Esophagus (tissue), 2 donors: Measurements from ENCODE around the gene MYLK2. TPM values are rescaled to one million over a fixed set of nuclear protein-coding genes. Genes with fewer than 3 reads are reported as not detected.

ENCODE experiments used
- H3K27ac ChIP-seq, 2 donors: one replicate each; pipeline ENCODE4 v1.5.1; 2013; ENCODE audit warnings: low read depth in 2 of 2, mild to moderate bottlenecking in 2 of 2, inconsistent platforms in 1 of 2, low read length in 1 of 2, moderate library complexity in 1 of 2
- H3K27me3 ChIP-seq, 2 donors: one replicate each; pipeline ENCODE4 v1.6.1; 2013; ENCODE audit warnings: low read length in 2 of 2, control low read depth in 1 of 2, mild to moderate bottlenecking in 1 of 2; ENCODE audit not compliant: insufficient read depth in 2 of 2, control insufficient read depth in 1 of 2
- H3K36me3 ChIP-seq, 2 donors: one replicate each; pipeline ENCODE4 v1.6.1; 2013; ENCODE audit warnings: low read length in 1 of 2; ENCODE audit not compliant: control insufficient read depth in 2 of 2, insufficient read depth in 2 of 2
- H3K4me1 ChIP-seq, 2 donors: one replicate each; pipeline ENCODE4 v1.6.1; 2013; ENCODE audit warnings: low read length in 1 of 2; ENCODE audit not compliant: control insufficient read depth in 2 of 2, insufficient read depth in 2 of 2
- H3K4me3 ChIP-seq, 2 donors: one replicate each; pipeline ENCODE4 v1.5.1; 2013; ENCODE audit warnings: low read length in 2 of 2, mild to moderate bottlenecking in 2 of 2, low read depth in 1 of 2, moderate library complexity in 1 of 2
- H3K9me3 ChIP-seq, 2 donors: one replicate each; pipeline ENCODE4 v1.6.1; 2013; ENCODE audit warnings: mild to moderate bottlenecking in 2 of 2, low read depth in 1 of 2, low read length in 1 of 2, moderate library complexity in 1 of 2; ENCODE audit not compliant: control insufficient read depth in 2 of 2, insufficient read depth in 1 of 2
- WGBS, 2 donors: extraction: QIAGEN DNeasy Blood & Tissue Kit; methylation state at CpG; one replicate each; pipeline ENCODE4 v1.1.7; 2013; 5-methylcytosine and 5-hydroxymethylcytosine counted together
- polyA plus RNA-seq, 2 donors: library from polyadenylated mRNA; stranded (reverse); fragments of 200-250 nt; gene quantifications; one replicate each; pipeline ENCODE4 v1.2.3, GENCODE V29; 2013
- donor health status: healthy with polysubstance abuse.
- donor health status: Bipolar disorder and iron deficiency.

Gene MYLK2
- polyA plus RNA-seq, 2 donors = 0.08 to 0.11 TPM

DNA sequence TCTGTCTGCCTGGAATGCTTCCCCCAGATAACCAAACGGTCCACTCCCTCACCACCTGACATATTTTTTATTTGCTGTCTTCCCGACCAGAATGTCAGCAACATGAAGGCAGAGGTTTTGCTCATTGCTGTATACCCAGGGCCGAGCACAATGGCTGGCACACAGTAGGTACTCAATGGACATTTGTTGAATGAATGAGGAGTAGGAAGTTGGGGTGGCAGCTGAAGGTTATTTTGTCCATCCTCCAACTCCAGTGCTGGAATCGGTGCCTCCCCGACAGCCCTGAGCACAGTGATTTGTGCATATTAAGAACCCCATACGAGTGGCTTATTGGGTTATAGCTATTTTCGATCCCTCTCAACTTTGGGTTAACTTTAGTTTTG is 40.8 kb downstream of the MYLK2 start:
- Histone ChIP-seq H3K36me3 (no peaks in the 10 kb centered on the region), H3K27ac (no peak overlapping the region), H3K4me3 (no peak overlapping the region), H3K4me1 (peaks cover 11 to 12% of the 10 kb centered on the region in 2 donors), H3K9me3 (no peaks in the 10 kb centered on the region), H3K27me3 (peaks cover 0 to 2% of the 10 kb centered on the region in 2 donors)
- 51 to 57% methylated on average over 7 of the region's 7 CpGs for WGBS, 2 donors

DNA sequence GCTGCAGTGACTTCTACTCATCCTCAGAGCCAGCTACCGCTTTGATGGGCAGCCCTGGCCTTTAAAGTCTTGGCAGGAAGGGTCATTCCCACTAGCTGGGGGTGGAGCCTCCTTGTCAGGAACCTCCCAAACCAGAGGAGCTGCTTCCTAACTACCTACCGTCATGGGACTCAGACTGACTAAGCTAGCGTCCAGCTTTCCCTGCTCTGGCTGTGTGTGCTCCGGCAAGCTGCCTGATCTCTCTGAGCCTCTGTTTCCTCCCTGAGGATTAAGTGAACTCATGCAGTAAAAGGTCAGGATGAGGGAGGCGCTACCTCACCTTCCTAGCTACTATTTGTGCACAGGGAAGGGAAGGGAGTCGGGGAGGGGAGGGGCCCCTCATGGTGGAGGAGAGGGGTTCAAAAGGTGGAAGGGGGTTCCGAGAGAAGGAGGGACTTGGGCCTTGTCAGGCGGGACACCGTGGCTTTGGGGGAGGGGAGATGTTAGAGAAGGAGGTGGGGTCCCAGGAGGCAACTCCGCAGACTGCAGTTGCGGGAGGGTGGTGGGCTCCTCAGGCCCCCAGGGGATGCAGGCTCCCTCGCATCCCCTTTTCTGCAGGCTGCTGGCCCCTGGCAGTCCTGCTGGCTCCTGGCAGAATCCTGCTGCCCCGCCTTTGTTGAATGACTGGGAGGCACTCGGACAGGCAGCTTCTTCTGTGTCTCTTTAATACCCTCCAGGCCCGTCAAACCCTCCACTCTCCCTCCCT is 41.4 kb downstream of the MYLK2 start:
- Histone ChIP-seq H3K27ac (peak overlapping the region in 1 of 2 donors; percentile 43), H3K4me1 (peaks cover 11 to 12% of the 10 kb centered on the region in 2 donors), H3K36me3 (no peaks in the 10 kb centered on the region), H3K4me3 (peak overlapping the region; percentile 57 to 60), H3K27me3 (peaks cover 0 to 2% of the 10 kb centered on the region in 2 donors), H3K9me3 (no peaks in the 10 kb centered on the region)
- WGBS, 2 donors = 12 to 18% methylated on average over 15 of the region's 15 CpGs

DNA sequence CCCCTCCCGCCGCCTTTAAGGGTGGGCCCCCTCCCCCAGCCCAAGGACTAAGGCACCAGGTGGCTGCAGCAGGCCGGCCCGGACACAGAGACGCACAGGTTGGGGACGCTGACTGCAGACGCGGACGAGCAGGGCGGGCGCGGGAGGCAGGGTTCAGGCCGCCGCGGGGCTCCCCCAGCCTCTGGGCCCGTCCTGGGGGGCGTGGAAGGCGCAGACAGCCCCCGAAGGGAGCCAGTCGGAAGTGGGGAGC is 41.9 kb downstream of the MYLK2 start:
- WGBS, 2 donors = 1% methylated on average over 14 to 20 of the region's 20 CpGs
- H3K27me3 ChIP-seq = peaks cover 0 to 2% of the 10 kb centered on the region in 2 donors
- no peaks in the 10 kb centered on the region for H3K9me3 ChIP-seq
- H3K4me1 ChIP-seq = peaks cover 11 to 12% of the 10 kb centered on the region in 2 donors
- no peak overlapping the region for H3K27ac ChIP-seq
- no peaks in the 10 kb centered on the region for H3K36me3 ChIP-seq
- peak overlapping the region; percentile 57 to 60 for H3K4me3 ChIP-seq

DNA sequence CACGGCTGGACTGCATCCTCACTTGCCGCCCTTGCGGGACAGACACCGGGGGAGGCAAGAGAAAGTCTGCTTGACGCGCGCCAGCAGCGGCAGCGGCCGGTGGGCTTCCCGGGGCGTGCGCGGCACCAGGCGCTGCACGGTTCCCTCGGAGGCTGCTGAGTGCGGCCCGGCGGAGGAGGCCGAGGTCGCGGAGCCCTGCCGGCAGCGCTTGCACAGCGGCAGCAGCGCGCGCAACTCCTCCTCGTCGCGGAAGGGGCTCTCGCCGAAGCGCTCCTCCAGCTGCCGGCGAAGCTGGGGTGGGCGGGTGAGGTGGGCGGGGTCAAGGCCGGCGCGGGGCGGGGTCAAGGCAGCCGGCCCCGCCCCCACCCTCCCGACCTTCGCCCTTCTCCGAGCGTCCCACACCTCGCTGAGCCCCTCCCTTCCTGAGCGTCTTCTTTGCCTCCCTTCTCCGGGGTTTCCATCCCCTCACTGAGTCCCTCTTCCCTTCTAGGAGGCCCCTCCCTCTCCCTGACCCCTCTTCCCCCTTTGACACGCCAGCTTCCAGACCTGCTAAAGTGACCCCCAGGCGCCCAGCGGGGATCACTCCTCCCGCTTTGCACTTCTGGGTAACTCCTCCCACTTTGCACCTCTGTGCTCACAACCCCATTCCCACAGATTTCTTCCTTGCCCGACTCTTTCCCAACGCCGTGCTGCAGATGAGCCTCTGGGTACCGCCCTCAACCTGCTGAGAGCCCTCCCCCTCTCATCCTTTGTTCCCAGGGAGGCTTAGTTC is 42.4 kb downstream of the MYLK2 start:
- Histone ChIP-seq H3K4me1 (peaks cover 11 to 12% of the 10 kb centered on the region in 2 donors), H3K27ac (no peak overlapping the region), H3K4me3 (peak overlapping the region; percentile 57 to 60), H3K36me3 (no peaks in the 10 kb centered on the region), H3K27me3 (peaks cover 0 to 2% of the 10 kb centered on the region in 2 donors), H3K9me3 (no peaks in the 10 kb centered on the region)
- 6 to 9% methylated on average over 33 to 60 of the region's 60 CpGs for WGBS, 2 donors

DNA sequence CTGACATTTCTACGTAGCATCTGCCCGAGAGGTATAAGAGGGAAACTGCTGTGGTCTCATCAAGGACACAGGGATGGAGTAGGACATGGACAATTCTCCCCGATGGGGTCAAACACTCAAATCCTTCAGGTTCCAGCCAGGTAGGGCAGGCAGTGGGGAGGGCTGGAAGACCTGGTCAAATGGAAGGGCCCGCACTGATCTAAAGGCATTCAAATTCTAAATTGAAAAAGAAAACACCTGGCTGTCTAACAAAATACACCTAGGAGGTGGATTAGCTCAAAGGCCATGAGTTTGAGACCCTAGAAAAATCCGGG is 43.0 kb downstream of the MYLK2 start:
- Histone ChIP-seq H3K36me3 (no peaks in the 10 kb centered on the region), H3K27me3 (no peaks in the 10 kb centered on the region), H3K4me3 (no peak overlapping the region), H3K9me3 (no peaks in the 10 kb centered on the region), H3K4me1 (peaks cover 11 to 12% of the 10 kb centered on the region in 2 donors), H3K27ac (no peak overlapping the region)
- WGBS, 2 donors = 62 to 66% methylated on average over 5 of the region's 5 CpGs

DNA sequence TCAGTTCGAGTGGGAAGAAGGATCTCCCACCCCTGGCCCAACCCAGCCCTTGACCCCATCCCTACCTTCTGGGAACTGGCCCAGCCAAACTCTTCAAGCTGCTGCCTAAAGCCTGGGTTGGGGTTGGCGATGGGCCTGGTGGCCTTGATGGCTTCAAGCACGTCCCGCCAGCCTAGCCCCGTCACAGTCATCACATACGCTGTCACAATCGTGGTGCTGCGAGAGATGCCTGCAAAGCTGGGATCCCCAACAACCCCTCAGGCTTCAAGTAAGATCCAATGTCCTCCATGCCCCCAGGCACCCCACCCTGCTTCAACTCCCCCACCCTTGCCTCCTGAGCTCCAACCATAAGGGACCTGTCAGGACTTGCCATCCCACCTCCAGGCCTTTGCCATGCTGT is 43.4 kb downstream of the MYLK2 start:
- H3K36me3 ChIP-seq = no peaks in the 10 kb centered on the region
- no peaks in the 10 kb centered on the region for H3K9me3 ChIP-seq
- no peak overlapping the region for H3K4me3 ChIP-seq
- H3K4me1 ChIP-seq = peaks cover 11 to 12% of the 10 kb centered on the region in 2 donors
- WGBS, 2 donors = 88% methylated on average over 8 of the region's 8 CpGs
- H3K27me3 ChIP-seq = no peaks in the 10 kb centered on the region
- no peak overlapping the region for H3K27ac ChIP-seq

DNA sequence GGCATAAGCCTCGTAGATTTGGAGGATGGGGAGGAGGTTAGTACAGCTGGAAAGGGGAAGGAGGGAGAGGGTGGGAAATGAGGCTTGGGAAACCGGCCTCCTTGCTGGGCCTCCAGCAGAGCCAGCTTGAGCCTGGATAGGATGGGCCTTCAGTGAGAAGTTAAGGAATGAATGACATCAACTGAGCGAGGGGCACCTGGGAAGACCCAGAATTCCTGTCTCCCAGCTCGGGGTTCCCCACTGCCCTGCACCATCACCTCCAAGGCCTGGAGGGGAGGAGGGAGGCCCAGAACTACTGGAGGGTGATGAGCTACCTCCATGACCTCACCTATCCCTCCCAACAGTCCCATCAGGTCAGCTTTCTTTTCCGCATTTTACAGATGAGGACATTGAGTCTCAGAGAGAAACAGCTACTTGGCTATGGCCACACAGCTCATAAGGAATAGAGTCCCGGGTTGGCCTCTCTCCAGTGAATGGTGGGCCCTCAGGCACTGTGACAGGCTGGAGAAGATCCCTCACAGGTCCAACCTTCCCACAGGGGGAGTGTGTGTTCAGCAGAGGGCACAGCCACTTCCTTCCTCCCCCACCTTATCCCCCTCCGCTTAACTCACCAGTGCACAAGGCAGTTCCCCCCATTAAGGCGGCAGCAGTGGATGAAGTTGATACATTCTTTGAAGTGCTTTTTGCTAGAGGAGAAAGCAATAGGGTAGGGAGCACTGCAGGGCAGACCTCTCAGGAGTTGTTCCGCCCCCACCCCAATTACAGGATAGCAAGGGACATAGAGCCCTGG is 44.3 kb downstream of the MYLK2 start:
- Histone ChIP-seq H3K4me1 (peaks cover 11 to 12% of the 10 kb centered on the region in 2 donors), H3K27me3 (no peaks in the 10 kb centered on the region), H3K27ac (no peak overlapping the region), H3K9me3 (no peaks in the 10 kb centered on the region), H3K4me3 (no peak overlapping the region), H3K36me3 (no peaks in the 10 kb centered on the region)
- WGBS, 2 donors = 86 to 90% methylated on average over 9 of the region's 9 CpGs

DNA sequence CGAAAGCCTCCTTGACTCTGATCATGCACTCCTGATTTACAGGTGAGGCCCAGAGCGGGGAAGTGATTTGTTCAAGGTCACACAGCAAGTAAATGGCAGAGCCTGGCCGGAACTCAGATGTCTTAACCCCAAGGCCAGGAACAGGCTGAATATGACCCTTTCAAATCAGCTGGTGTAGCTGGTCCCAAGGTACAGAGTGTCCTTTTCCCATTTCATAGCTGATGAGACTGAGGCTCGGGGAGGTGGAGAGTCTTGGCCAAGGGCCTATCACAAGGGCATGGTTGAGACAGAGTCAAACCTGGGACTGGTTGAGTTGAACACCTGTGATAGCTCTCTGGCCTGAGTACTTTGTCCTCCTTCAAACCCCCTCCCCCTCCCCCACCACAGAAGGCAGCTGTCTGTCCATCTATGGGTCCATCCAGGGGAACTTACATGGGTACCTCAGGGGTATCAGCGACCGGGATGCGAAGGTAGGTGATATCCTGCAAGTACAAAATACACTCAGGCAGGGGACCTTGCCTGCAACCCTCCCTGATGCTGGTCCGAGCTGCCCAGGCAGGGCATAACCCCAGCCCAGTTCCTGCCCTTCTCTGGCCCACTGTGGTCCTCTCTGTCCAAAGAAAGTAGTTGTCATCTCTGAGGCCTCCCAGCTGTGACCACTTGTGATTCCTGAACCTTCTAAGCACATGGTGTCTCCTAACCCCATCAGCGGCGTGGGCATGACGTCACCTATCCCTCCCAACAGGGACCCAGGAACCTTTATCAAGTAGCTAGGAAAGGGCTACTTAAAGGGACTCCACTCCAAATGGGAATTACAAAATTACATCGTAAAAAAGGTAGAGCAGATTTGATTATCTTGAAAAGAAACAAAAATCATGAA is 45.6 kb downstream of the MYLK2 start:
- H3K36me3 ChIP-seq = no peaks in the 10 kb centered on the region
- WGBS, 2 donors = 76 to 91% methylated on average over 12 of the region's 12 CpGs
- H3K9me3 ChIP-seq = no peaks in the 10 kb centered on the region
- H3K4me3 ChIP-seq = no peak overlapping the region
- H3K4me1 ChIP-seq = peaks cover 11 to 12% of the 10 kb centered on the region in 2 donors
- H3K27ac ChIP-seq = no peak overlapping the region
- no peaks in the 10 kb centered on the region for H3K27me3 ChIP-seq

DNA sequence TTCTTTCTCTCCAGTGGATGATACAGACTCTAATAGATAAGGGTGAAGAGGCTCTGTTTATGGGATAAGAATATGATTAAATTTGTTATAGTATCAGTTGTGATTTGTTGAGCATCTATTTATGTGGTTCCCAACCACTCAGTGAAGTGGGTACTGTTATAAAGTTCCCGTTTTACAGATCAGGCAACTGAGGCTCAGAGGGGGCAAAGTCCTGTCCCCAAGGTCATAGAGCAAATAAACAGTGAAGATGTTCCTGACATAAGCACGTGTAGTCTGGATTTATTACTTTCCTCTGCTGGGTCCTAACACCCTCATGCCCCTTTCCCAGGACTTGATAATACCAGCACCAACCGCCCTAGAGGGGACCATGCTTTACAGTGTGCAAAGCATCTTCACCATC is 47.1 kb downstream of the MYLK2 start:
- Histone ChIP-seq H3K27ac (no peak overlapping the region), H3K36me3 (no peaks in the 10 kb centered on the region), H3K9me3 (no peaks in the 10 kb centered on the region), H3K27me3 (no peaks in the 10 kb centered on the region), H3K4me3 (no peak overlapping the region), H3K4me1 (peaks cover under 1 to 4% of the 10 kb centered on the region in 2 donors)
- 66 to 74% methylated on average over 3 of the region's 3 CpGs for WGBS, 2 donors
